ENCODE data around the gene PM20D2. TPM values are rescaled to one million over a fixed set of nuclear protein-coding genes. Genes with fewer than 3 reads are reported as not detected.

Gene PM20D2
- total RNA-seq, 1 donor, result 5.2 TPM

DNA sequence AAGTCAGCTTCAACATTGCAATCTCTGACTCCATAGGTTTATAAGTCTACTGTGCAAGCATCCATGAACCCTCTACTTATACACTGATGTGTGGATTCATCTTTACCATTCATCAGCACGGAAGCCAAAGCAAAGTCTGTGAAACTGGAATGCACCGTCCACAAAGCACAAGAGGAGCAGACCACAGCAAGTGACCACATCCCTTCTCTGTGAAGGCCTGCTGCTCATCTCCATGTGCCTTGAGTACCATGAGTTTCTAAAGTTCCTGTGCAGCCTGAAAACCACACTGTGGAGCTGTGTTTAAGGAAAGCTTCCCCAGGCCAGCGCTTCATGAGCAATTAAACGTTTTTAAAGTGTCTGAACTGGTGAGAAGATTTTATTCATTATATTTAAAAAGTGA, 51.3 kb downstream of the PM20D2 start:
- no peak for DNase-seq (ENCODE audit: low read depth)
- TF ChIP-seq, protein P1, sequence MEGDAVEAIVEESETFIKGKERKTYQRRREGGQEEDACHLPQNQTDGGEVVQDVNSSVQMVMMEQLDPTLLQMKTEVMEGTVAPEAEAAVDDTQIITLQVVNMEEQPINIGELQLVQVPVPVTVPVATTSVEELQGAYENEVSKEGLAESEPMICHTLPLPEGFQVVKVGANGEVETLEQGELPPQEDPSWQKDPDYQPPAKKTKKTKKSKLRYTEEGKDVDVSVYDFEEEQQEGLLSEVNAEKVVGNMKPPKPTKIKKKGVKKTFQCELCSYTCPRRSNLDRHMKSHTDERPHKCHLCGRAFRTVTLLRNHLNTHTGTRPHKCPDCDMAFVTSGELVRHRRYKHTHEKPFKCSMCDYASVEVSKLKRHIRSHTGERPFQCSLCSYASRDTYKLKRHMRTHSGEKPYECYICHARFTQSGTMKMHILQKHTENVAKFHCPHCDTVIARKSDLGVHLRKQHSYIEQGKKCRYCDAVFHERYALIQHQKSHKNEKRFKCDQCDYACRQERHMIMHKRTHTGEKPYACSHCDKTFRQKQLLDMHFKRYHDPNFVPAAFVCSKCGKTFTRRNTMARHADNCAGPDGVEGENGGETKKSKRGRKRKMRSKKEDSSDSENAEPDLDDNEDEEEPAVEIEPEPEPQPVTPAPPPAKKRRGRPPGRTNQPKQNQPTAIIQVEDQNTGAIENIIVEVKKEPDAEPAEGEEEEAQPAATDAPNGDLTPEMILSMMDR (IDR thresholded peaks at IDR 0.05; ENCODE audit: insufficient read depth, low read length), result no peak
- H3K4me3 ChIP-seq (ENCODE audit: low read depth, low read length), result no peak overlapping the region

DNA sequence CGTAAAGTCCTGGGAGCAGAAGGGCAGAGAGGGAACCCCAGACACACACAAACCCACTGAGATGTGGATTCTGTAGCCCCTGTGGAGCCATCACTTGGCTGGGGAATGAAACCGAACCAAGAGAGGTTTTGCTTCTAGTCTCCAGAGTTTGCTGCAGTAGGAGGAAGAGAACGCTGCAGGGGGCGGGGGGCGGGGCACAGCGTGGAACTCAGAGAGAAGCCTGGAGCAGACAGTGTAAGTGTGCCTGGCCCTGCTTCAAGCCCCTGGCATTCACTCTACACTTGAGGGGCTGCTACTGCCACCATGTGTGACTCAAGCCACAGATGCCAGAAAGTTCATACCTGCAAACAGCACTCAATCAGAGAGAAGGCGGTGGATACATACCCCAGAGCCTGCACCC, 52.4 kb downstream of the PM20D2 start:
- DNase-seq (ENCODE audit: low read depth), result no peak
- no peak overlapping the region for H3K4me3 ChIP-seq (ENCODE audit: low read depth, low read length)
- TF ChIP-seq, protein P1 (IDR thresholded peaks at IDR 0.05; ENCODE audit: insufficient read depth, low read length), result no peak

DNA sequence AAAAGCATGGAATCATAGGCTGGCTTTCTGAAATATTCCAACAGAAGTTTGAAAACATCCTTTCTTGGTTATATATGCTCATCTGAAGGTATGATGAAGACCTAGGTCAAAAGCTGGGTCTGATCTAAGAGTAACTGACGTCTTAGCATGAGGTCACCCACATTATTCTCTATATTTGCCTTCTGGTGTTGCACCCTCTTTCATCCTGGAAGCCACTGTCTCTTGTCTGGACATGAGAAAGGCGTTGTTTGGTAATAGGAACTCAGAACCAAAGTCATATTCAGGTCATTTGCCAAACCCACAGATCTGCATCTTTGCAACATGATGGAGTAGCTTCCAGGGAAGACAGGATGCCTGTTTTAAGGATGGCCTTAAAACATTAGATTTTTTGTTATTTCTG, 53.7 kb downstream of the PM20D2 start:
- DNase-seq (ENCODE audit: low read depth), result no peak
- no peak overlapping the region for H3K4me3 ChIP-seq (ENCODE audit: low read depth, low read length)
- TF ChIP-seq, protein P1 (IDR thresholded peaks at IDR 0.05; ENCODE audit: insufficient read depth, low read length), result no peak

DNA sequence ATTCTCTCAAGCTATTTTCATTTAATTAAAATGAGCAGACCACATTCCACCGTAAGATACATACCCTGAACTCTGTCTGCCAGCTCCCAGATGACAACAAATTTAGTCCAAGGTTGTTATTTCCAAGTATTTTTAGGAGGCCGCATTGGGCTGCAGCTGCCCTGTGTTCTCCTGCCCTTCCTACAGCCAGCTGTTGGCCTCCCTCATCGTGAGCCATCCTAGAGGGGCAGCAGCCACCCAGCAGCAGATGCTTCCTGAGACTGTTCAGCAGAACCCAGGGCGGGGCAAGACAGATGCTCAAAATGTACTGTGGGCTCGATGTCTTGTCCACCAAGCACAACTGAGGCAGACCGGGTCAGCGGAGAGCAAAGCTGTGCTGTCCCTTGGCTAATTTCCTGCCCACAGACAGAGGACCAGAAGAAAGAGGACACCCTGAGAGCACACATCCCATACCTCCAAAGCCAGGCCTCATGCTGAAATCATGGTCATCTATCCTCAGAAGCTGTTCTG, 54.9 kb downstream of the PM20D2 start:
- TF ChIP-seq, protein P1 (IDR thresholded peaks at IDR 0.05; ENCODE audit: insufficient read depth, low read length), result no peak
- DNase-seq (ENCODE audit: low read depth), result no peak
- H3K4me3 ChIP-seq (ENCODE audit: low read depth, low read length), result no peak overlapping the region

DNA sequence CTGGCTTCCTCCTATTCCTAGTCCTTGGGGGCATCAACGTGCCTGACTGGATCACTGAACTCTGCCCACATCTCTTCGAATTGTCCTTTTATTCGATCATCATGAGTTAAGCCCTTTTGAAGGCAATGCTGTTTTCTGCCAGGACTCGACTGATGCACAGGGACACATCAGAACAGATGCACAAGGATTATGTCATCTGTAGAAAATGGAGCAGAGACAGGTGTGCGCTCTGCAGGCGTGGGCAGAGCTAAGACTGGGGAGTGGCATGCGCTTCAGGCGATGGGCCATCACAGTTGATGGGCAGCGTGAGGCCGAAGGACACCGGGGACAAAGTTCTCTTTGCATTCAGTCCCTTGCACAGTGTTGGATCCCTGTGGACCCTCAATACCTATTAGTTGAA, 58.2 kb downstream of the PM20D2 start:
- no peak for DNase-seq (ENCODE audit: low read depth)
- no peak overlapping the region for H3K4me3 ChIP-seq (ENCODE audit: low read depth, low read length)
- TF ChIP-seq, protein P1 (IDR thresholded peaks at IDR 0.05; ENCODE audit: insufficient read depth, low read length), result no peak

DNA sequence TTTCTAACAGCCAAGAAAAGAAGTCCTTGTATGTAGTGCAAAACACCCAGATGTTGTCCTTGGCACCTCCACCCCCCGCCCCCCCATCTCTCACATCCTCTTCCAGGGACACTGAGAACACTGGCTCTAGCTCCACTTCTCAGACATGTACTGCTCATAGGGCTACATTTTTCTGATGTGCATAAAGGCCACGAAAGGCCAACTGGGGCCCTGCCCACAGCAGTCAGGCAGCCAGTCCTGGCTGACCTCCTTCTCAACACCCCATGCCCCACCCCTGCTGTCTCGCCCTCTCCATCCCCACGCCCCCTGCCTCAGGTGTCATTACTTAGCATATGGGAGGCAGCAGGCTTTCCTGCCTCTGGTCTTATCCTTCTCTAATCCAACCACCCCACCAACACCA, 60.0 kb downstream of the PM20D2 start:
- no peak overlapping the region for H3K4me3 ChIP-seq (ENCODE audit: low read depth, low read length)
- DNase-seq (ENCODE audit: low read depth), result no peak
- TF ChIP-seq, protein P1 (IDR thresholded peaks at IDR 0.05; ENCODE audit: insufficient read depth, low read length), result no peak

DNA sequence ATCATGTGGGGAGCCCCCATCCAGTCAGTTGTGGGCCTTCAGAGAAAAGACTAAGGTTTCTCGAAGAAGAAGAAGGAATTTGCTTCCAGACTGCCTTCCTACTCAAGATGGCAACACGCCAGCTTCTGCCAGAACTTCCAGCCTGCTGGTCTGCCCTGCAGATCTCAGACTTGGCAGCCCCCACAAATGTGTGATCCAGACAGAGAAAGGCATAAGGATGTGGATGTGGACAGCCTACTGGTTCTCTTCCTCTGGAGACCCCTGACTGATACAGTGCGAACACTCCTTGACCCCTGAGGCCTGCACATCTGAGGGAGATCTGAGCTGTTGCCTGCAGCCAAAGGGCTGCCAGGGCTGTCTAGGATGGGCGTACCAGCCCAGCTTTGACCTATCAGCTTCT, 62.7 kb downstream of the PM20D2 start:
- TF ChIP-seq, protein P1 (IDR thresholded peaks at IDR 0.05; ENCODE audit: insufficient read depth, low read length), result no peak
- DNase-seq (ENCODE audit: low read depth), result no peak
- no peak overlapping the region for H3K4me3 ChIP-seq (ENCODE audit: low read depth, low read length)

Measured in fibroblast of the aortic adventitia (primary cell).